HepG2 (cell line): Measurements from ENCODE around the gene C3orf70. TPM values are rescaled to one million over a fixed set of nuclear protein-coding genes. Genes with fewer than 3 reads are reported as not detected.

Experiments
- ATAC-seq: fragments of 200-7000 bp; cut with Tn5 transposase; 3 replicates; pipeline ENCODE4 v1.9.1; 2020; ENCODE audit warnings: mild to moderate bottlenecking, moderate library complexity
- BruUV-seq: library from RNA; stranded (reverse); fragments of 400-500 nt; replicated peaks from 2 replicates; lab custom pipeline; 2021; lab: Mats Ljungman, UMichigan
- CTCF ChIA-PET: fragments of 300-600 bp; formaldehyde crosslinking; extraction: SDS; loops from one replicate; lab custom pipeline; 2021; ENCODE audit warnings: low total read pairs, inconsistent platforms, low intra/inter-chr PET ratio; lab: Yijun Ruan, JAX
- POLR2A ChIA-PET: fragments of 350-600 bp; sonication (Branson Sonifier 250); formaldehyde crosslinking; loops from one replicate; lab custom pipeline; 2020; ENCODE audit warnings: antibody characterized with exemption, inconsistent platforms; lab: Yijun Ruan, JAX
- DNase-seq: peaks from one replicate; pipeline ENCODE4 v3.0.0-alpha.2; 2015; ENCODE audit warnings: low spot score
- FAIRE-seq: peaks from 3 replicates; lab custom pipeline; 2011; peaks lifted over from hg19 to GRCh38; lab: Jason Lieb, UNC
- H2AFZ ChIP-seq: one replicate; pipeline ENCODE4 v1.6.1; 2011; ENCODE audit warnings: low read length, inconsistent platforms
- H3K27ac ChIP-seq: fragments of 300-600 bp; 3 replicates; pipeline ENCODE4 v1.8.0; 2011; ENCODE audit warnings: mixed run types, mild to moderate bottlenecking, mixed read lengths, low read length, inconsistent platforms; ENCODE audit not compliant: insufficient read depth; ENCODE audit errors: extremely low read length
- H3K27me3 ChIP-seq, 2 experiments: fragments of 200-600 bp in 1 of 2; 2 replicates in 1 of 2; 3 replicates in 1 of 2; pipeline versions ENCODE4 v1.6.0 to v1.8.0; 2011; ENCODE audit warnings: low read length in 2 of 2, mild to moderate bottlenecking in 2 of 2, moderate library complexity in 2 of 2, inconsistent platforms in 1 of 2; ENCODE audit not compliant: insufficient read depth in 2 of 2, control insufficient read depth in 1 of 2
- H3K36me3 ChIP-seq, 2 experiments: fragments of 200-600 bp in 1 of 2; replicated peaks in 1 of 2; 2 replicates in 1 of 2; 3 replicates in 1 of 2; pipeline versions ENCODE4 v1.5.1 to v1.8.0; 2011; ENCODE audit warnings: low read length in 2 of 2, inconsistent platforms in 1 of 2; ENCODE audit not compliant: insufficient read depth in 2 of 2, control insufficient read depth in 1 of 2
- H3K4me1 ChIP-seq: 2 replicates; pipeline ENCODE4 v1.5.1; 2012; ENCODE audit warnings: low read length, inconsistent platforms; ENCODE audit not compliant: insufficient read depth
- H3K4me2 ChIP-seq: 2 replicates; pipeline ENCODE4 v1.6.0; 2011; ENCODE audit warnings: low read depth, low read length, inconsistent platforms
- H3K4me3 ChIP-seq, 3 experiments: fragments of 200-600 bp in 1 of 3; sonication (generic), shearing (Covaris generic) in 1 of 3; replicated peaks in 1 of 3; 2 replicates each; pipeline ENCODE4 v1.5.1; 2011 to 2016; ENCODE audit warnings: low read length in 3 of 3, inconsistent platforms in 2 of 3, low read depth in 2 of 3, mild to moderate bottlenecking in 2 of 3, control low read depth in 1 of 3, mixed read lengths in 1 of 3; ENCODE audit not compliant: insufficient read depth in 1 of 3
- H3K79me2 ChIP-seq: one replicate; pipeline ENCODE4 v1.6.1; 2011; ENCODE audit warnings: low read length, inconsistent platforms; ENCODE audit not compliant: insufficient read depth
- H3K9ac ChIP-seq: 2 replicates; pipeline ENCODE4 v1.6.0; 2011; ENCODE audit warnings: mild to moderate bottlenecking, low read depth, low read length, inconsistent platforms; ENCODE audit not compliant: insufficient read depth
- H3K9me3 ChIP-seq: 2 replicates; pipeline ENCODE4 v1.5.1; 2012; ENCODE audit warnings: mild to moderate bottlenecking, low read length
- H4K20me1 ChIP-seq: 2 replicates; pipeline ENCODE4 v1.6.0; 2011; ENCODE audit warnings: inconsistent platforms, mild to moderate bottlenecking, low read length, moderate library complexity; ENCODE audit not compliant: insufficient read depth
- ARNTL ChIP-seq: sonication (generic); formaldehyde crosslinking; IDR thresholded peaks from 2 replicates; pipeline ENCODE4 v1.4.0; 2020; ENCODE audit warnings: mild to moderate bottlenecking, missing genetic modification reagents
- KDM1A ChIP-seq: IDR thresholded peaks from 2 replicates; pipeline ENCODE4 v1.6.1; 2016; ENCODE audit warnings: missing compliant biosample characterization
- MAX ChIP-seq: IDR thresholded peaks from 2 replicates; pipeline ENCODE4 v1.6.1; 2012; ENCODE audit warnings: inconsistent platforms
- MIXL1 ChIP-seq: IDR thresholded peaks from 2 replicates; pipeline ENCODE4 v1.6.1; 2016
- MXI1 ChIP-seq: IDR thresholded peaks from 3 replicates; pipeline ENCODE4 v1.6.1; 2012; ENCODE audit warnings: low read depth, low read length, inconsistent platforms, borderline replicate concordance
- MYC ChIP-seq: sonication (generic); formaldehyde crosslinking; IDR thresholded peaks from 2 replicates; pipeline ENCODE4 v1.9.0; 2021; ENCODE audit warnings: missing genetic modification reagents, borderline replicate concordance
- PATZ1 ChIP-seq: sonication (generic); formaldehyde crosslinking; IDR thresholded peaks from 2 replicates; pipeline ENCODE4 v1.4.0; 2020; ENCODE audit warnings: missing genetic modification reagents
- STAG1 ChIP-seq: sonication (generic); formaldehyde crosslinking; IDR thresholded peaks from 2 replicates; pipeline ENCODE4 v1.4.0; 2020; ENCODE audit warnings: missing genetic modification reagents
- TBP ChIP-seq: sonication (generic); formaldehyde crosslinking; IDR thresholded peaks from 2 replicates; pipeline ENCODE4 v1.5.0; 2020; ENCODE audit warnings: missing genetic modification reagents
- XRCC5 ChIP-seq: fragments of 200-400 bp; formaldehyde crosslinking; optimal IDR thresholded peaks from 2 replicates; pipeline ENCODE3; 2017; ENCODE audit warnings: mild to moderate bottlenecking, low read length
- ZBTB26 ChIP-seq: IDR thresholded peaks from 2 replicates; pipeline ENCODE4 v1.6.1; 2016; ENCODE audit warnings: missing compliant biosample characterization, missing genetic modification reagents, borderline replicate concordance
- ZMYM4 ChIP-seq: sonication (generic); formaldehyde crosslinking; IDR thresholded peaks from 2 replicates; pipeline ENCODE4 v1.8.1; 2023; ENCODE audit warnings: mild to moderate bottlenecking, missing genetic modification reagents
- ZNF362 ChIP-seq: sonication (generic); formaldehyde crosslinking; IDR thresholded peaks from 2 replicates; pipeline ENCODE4 v1.4.0; 2020; ENCODE audit warnings: missing genetic modification reagents, mild to moderate bottlenecking, borderline replicate concordance
- ZNF543 ChIP-seq: sonication (generic); formaldehyde crosslinking; IDR thresholded peaks from 2 replicates; pipeline ENCODE4 v1.4.0; 2020; ENCODE audit warnings: mild to moderate bottlenecking, missing genetic modification reagents
- WGBS: methylation state at CpG from one replicate; pipeline ENCODE4 v1.1.6; 2017; ENCODE audit warnings: low lambda C conversion rate; 5-methylcytosine and 5-hydroxymethylcytosine counted together
- in situ Hi-C: cut with HindIII; loops from 2 replicates; pipeline ENCODE4 v1.10.0; 2017; ENCODE audit warnings: low pct_unique_long_range_greater_than_20kb; ENCODE audit not compliant: extremely low pct_ligation_motif_present
- intact Hi-C: fragments of 100-400 bp; cut with micrococcal nuclease; formaldehyde crosslinking; loops from one replicate; pipeline ENCODE4 v1.10.0; 2022; ENCODE audit not compliant: unreplicated experiment
- polyA plus RNA-seq, 8 experiments: library from polyadenylated mRNA; depleted of rRNA in 3 of 8; stranded (reverse) in 7 of 8; unstranded in 1 of 8; fragments of >200 nt; fragmentation: Illumina TruSeq in 4 of 8; extraction: Trizol in 4 of 8; gene quantifications; 2 replicates each; pipeline versions ENCODE4 v1.2.1 to v1.2.3, GENCODE V29; 2011 to 2016; ENCODE audit warnings: low read depth in 4 of 8, missing spikeins in 1 of 8, mixed read lengths in 1 of 8; ENCODE audit not compliant: insufficient read depth in 1 of 8
- total RNA-seq, 5 experiments: library from RNA; depleted of rRNA; stranded (reverse); fragments of >200 nt; fragmentation: Illumina TruSeq; extraction: Trizol; gene quantifications; 2 replicates each; pipeline ENCODE4 v1.2.3, GENCODE V29; 2016; ENCODE audit warnings: low read depth in 1 of 5
- TF ChIP-seq, protein P1 (sequence below): sonication (generic); formaldehyde crosslinking; IDR thresholded peaks from 2 replicates; pipeline ENCODE4 v1.5.0; 2020; ENCODE audit warnings: mild to moderate bottlenecking, missing genetic modification reagents, moderate library complexity

Gene C3orf70
- total and polyA plus RNA-seq, 2 of the 13 experiments (the other 11 are each of a cell fraction or from before 2014, with no cell fraction given) = 0.79 to 2.4 TPM

DNA sequence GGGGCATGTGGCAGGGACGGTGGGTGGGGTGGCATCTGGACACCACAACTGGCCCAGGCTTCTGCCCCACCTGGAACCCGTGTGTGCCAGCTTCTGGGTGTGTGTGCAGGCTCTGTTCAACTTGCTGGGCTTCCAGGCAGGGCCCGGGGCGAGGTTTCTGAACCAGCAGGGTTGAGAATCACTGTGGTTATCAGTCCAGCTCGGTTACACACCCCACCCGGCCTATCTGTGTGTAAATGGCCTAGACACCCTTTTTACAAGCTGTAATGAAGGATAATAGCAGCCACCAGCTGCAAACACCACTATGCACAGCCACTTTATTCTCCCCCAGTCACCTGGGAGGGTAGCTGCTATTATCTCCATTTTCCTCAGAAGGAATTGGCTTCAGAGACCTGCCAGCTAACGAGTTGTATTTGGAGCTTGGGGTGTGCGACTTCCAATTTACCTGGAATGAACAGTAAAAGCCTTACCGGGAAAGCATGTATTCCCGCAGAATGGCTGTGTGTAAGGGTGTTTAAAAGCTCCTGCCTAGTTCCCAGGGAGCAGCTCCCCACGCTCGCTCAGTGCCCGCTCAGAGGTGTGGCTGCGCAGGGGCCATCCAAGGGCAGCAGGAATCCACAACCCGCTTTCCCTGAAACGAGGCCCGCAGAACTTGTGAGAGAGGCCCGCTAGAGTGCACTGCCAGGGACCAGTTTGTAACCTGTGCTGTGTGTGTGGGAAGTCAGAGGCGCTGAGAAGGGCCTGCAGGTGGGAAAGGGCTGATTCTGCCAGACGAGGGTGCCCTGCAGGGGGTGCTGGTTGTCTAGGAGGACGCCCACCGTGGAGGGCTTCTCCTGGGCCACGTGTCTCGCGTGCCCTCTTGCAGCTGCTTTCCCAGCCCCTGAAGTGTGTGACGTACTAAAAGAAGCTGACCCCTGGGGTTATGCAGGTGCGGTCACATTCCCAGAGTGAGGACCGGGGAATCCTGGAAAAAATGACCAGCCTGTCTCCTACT, 83.5 kb downstream of the C3orf70 start:
- Histone ChIP-seq H3K9me3 (no peaks in the 10 kb centered on the region), H3K27ac (no peak overlapping the region), H3K79me2 (no peaks in the 10 kb centered on the region), H3K4me3 (peak overlapping the region in 1 of 3 experiments; percentile 42; a peak in 1 of 6 replicates), H3K36me3 (no peaks in the 10 kb centered on the region), H4K20me1 (no peaks in the 10 kb centered on the region), H3K27me3 (peaks cover 0 to 1% of the 10 kb centered on the region in 2 experiments; a peak in 1 of 5 replicates), H3K4me1 (peaks cover 26% of the 10 kb centered on the region), H3K4me2 (peak overlapping the region; percentile 64), H2AFZ (peak overlapping the region; percentile 72), H3K9ac (no peak overlapping the region)
- ChIA-PET CTCF (interaction anchor here (4.4 kb wide), 1 partner anchor 107 kb away, joined by 38 read pairs; no protein-coding TSS in a partner anchor), POLR2A (no interaction called here)
- intact Hi-C loops = loop anchor here (1.0 to 2.0 kb wide), 3 partner anchors 33 to 195 kb away; no protein-coding TSS in a partner anchor
- DNase-seq (peak; percentile 31), FAIRE-seq (no peak), ATAC-seq (peak; percentile 76)
- WGBS = 74% methylated on average over 18 of the region's 28 CpGs
- in situ Hi-C loops = loop anchor here (5.0 kb wide), 1 partner anchor 108 kb away; no protein-coding TSS in a partner anchor
- no TSS peak for BruUV-seq
- TF ChIP-seq MAX = peak; percentile 88
- peak; percentile 43; the same call in 1 of the 2 replicates for TF ChIP-seq ZMYM4 (CRISPR knock-in tag)
- peak; percentile 52; the same call in 1 of the 3 replicates for TF ChIP-seq MXI1
- peak; percentile 79 for TF ChIP-seq STAG1 (CRISPR knock-in tag)
- TF ChIP-seq PATZ1 (CRISPR knock-in tag) = peak; percentile 9; the same call in 1 of the 2 replicates
- TF ChIP-seq XRCC5 = peak; percentile 76
- TF ChIP-seq ARNTL = 0 out of 2 replicates have a peak, but pooled peaks have one; percentile 39
- no peak for TF ChIP-seq KDM1A (CRISPR knock-in tag)
- peak; percentile 66; the same call in 1 of the 2 replicates for TF ChIP-seq ZNF362 (CRISPR knock-in tag)
- TF ChIP-seq MIXL1 = 0 out of 2 replicates have a peak, but pooled peaks have one; percentile 13
- 0 out of 2 replicates have a peak, but pooled peaks have one; percentile 53 for TF ChIP-seq ZNF543 (CRISPR knock-in tag)
- peak; percentile 62; the same call in 1 of the 2 replicates for TF ChIP-seq MYC (CRISPR knock-in tag)
- TF ChIP-seq, protein P1, sequence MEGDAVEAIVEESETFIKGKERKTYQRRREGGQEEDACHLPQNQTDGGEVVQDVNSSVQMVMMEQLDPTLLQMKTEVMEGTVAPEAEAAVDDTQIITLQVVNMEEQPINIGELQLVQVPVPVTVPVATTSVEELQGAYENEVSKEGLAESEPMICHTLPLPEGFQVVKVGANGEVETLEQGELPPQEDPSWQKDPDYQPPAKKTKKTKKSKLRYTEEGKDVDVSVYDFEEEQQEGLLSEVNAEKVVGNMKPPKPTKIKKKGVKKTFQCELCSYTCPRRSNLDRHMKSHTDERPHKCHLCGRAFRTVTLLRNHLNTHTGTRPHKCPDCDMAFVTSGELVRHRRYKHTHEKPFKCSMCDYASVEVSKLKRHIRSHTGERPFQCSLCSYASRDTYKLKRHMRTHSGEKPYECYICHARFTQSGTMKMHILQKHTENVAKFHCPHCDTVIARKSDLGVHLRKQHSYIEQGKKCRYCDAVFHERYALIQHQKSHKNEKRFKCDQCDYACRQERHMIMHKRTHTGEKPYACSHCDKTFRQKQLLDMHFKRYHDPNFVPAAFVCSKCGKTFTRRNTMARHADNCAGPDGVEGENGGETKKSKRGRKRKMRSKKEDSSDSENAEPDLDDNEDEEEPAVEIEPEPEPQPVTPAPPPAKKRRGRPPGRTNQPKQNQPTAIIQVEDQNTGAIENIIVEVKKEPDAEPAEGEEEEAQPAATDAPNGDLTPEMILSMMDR (CRISPR knock-in tag) = peak; percentile 77
- 0 out of 2 replicates have a peak, but pooled peaks have one; percentile 18 for TF ChIP-seq ZBTB26
- TF ChIP-seq TBP (CRISPR knock-in tag) = no peak
